Measurements from ENCODE around the gene VPS72. TPM values are rescaled to one million over a fixed set of nuclear protein-coding genes. Genes with fewer than 3 reads are reported as not detected.

Gene VPS72
- total and polyA plus RNA-seq, 2 of the 13 experiments (the other 11 are each of a cell fraction or from before 2014, with no cell fraction given): 33.7 to 34.5 TPM

DNA sequence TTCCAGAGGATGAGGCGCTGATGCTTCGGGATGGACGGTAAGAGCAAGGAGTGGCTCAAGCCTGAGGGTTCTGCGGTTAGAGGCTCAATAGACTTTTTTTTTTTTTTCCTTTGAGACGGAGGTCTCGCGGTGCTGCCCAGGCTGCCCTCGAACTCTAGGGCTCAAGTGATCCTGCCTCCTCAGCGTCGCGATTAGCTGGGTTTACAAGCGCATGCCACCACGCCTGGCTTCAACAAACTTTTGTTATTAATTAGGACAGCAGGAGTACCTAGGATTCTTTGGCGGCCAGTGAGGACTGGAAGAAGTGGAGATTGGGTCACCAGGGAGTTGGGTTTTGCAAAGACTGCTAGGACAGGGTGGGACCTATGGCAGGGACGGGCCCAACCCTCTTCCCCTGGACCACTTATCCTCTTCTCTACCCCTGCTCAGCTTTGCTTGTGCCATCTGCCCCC is 23.5 kb downstream of the VPS72 start:
- Histone ChIP-seq H3K27ac (ENCODE audit: extremely low read length, insufficient read depth, low read length) (peak overlapping the region; percentile 66), H3K79me2 (ENCODE audit: insufficient read depth, low read length) (peaks cover 17% of the 10 kb centered on the region), H3K36me3 (replicated peaks in 1 of 2; ENCODE audit: control insufficient read depth in 1 of 2, insufficient read depth in 2 of 2, low read length in 2 of 2) (peaks cover 7% of the 10 kb centered on the region in 2 experiments; a peak in 4 of 5 replicates), H3K9me3 (ENCODE audit: low read length) (no peaks in the 10 kb centered on the region), H2AFZ (ENCODE audit: low read length) (peak overlapping the region; percentile 89), H3K9ac (ENCODE audit: insufficient read depth, low read depth, low read length) (peak overlapping the region; percentile 93), H3K4me3 (replicated peaks in 1 of 3; ENCODE audit: insufficient read depth in 1 of 3, low read depth in 2 of 3, low read length in 3 of 3) (peak overlapping the region; percentile 91 to 94 (median 93)), H4K20me1 (ENCODE audit: insufficient read depth, low read length) (no peaks in the 10 kb centered on the region), H3K4me2 (ENCODE audit: low read depth, low read length) (peak overlapping the region; percentile 83), H3K4me1 (ENCODE audit: insufficient read depth, low read length) (peaks cover 25% of the 10 kb centered on the region), H3K27me3 (ENCODE audit: control insufficient read depth in 1 of 2, insufficient read depth in 2 of 2, low read length in 2 of 2) (peaks cover 0 to 5% of the 10 kb centered on the region in 2 experiments; a peak in 2 of 5 replicates)
- BruUV-seq (replicated peaks): no TSS peak
- intact Hi-C loops (cut with micrococcal nuclease; ENCODE audit: unreplicated experiment) (no loop called here), in situ Hi-C loops (cut with HindIII; ENCODE audit: extremely low pct_ligation_motif_present, low pct_unique_long_range_greater_than_20kb) (no loop called here)
- ChIA-PET POLR2A (interaction anchor here (1.0 to 2.8 kb wide), 6 partner anchors 14 to 67 kb away, joined by 4 to 25 read pairs (median 4); partner anchors contain the start of gene VPS72), CTCF (ENCODE audit: low intra/inter-chr PET ratio, low total read pairs) (no interaction called here)
- 0% methylated on average over 14 of the region's 15 CpGs for WGBS (ENCODE audit: low lambda C conversion rate)
- DNase-seq (ENCODE audit: low spot score) (peak; percentile 9), ATAC-seq (peak; percentile 10), FAIRE-seq (no peak)
- TF ChIP-seq ADNP (CRISPR knock-in tag; IDR thresholded peaks at IDR 0.05): no peak
- no peak for TF ChIP-seq ZNF557 (CRISPR knock-in tag; IDR thresholded peaks at IDR 0.05)
- TF ChIP-seq AHR (CRISPR knock-in tag; IDR thresholded peaks at IDR 0.05): no peak
- TF ChIP-seq ZNF572 (CRISPR knock-in tag; IDR thresholded peaks at IDR 0.05): peak; percentile 60; the same call in 1 of the 2 replicates
- no peak for TF ChIP-seq PHF21A (CRISPR knock-in tag; IDR thresholded peaks at IDR 0.05)
- no peak for TF ChIP-seq ZNF660 (CRISPR knock-in tag; IDR thresholded peaks at IDR 0.05; ENCODE audit: borderline replicate concordance, low read depth)
- TF ChIP-seq, protein P1, sequence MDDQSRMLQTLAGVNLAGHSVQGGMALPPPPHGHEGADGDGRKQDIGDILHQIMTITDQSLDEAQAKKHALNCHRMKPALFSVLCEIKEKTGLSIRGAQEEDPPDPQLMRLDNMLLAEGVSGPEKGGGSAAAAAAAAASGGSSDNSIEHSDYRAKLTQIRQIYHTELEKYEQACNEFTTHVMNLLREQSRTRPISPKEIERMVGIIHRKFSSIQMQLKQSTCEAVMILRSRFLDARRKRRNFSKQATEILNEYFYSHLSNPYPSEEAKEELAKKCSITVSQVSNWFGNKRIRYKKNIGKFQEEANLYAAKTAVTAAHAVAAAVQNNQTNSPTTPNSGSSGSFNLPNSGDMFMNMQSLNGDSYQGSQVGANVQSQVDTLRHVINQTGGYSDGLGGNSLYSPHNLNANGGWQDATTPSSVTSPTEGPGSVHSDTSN (CRISPR knock-in tag; IDR thresholded peaks at IDR 0.05; ENCODE audit: borderline replicate concordance): no peak
- TF ChIP-seq HDAC6 (IDR thresholded peaks at IDR 0.05; ENCODE audit: low read depth, low read length): no peak
- TF ChIP-seq, protein P2, sequence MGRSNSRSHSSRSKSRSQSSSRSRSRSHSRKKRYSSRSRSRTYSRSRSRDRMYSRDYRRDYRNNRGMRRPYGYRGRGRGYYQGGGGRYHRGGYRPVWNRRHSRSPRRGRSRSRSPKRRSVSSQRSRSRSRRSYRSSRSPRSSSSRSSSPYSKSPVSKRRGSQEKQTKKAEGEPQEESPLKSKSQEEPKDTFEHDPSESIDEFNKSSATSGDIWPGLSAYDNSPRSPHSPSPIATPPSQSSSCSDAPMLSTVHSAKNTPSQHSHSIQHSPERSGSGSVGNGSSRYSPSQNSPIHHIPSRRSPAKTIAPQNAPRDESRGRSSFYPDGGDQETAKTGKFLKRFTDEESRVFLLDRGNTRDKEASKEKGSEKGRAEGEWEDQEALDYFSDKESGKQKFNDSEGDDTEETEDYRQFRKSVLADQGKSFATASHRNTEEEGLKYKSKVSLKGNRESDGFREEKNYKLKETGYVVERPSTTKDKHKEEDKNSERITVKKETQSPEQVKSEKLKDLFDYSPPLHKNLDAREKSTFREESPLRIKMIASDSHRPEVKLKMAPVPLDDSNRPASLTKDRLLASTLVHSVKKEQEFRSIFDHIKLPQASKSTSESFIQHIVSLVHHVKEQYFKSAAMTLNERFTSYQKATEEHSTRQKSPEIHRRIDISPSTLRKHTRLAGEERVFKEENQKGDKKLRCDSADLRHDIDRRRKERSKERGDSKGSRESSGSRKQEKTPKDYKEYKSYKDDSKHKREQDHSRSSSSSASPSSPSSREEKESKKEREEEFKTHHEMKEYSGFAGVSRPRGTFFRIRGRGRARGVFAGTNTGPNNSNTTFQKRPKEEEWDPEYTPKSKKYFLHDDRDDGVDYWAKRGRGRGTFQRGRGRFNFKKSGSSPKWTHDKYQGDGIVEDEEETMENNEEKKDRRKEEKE (IDR thresholded peaks at IDR 0.05): no peak
- TF ChIP-seq POLR2AphosphoS2 (IDR thresholded peaks at IDR 0.05; ENCODE audit: low read depth, low read length): no peak
- TF ChIP-seq GATAD1 (CRISPR knock-in tag; IDR thresholded peaks at IDR 0.05): no peak
- no peak for TF ChIP-seq BATF2 (CRISPR knock-in tag; IDR thresholded peaks at IDR 0.05)
- 0 out of 2 replicates have a peak, but pooled peaks have one; percentile 9 for TF ChIP-seq SP2 (CRISPR knock-in tag; IDR thresholded peaks at IDR 0.05)
- TF ChIP-seq ZNF777 (CRISPR knock-in tag; IDR thresholded peaks at IDR 0.05): no peak
- TF ChIP-seq MBD4 (IDR thresholded peaks at IDR 0.05; ENCODE audit: borderline replicate concordance, low read length): no peak
- TF ChIP-seq HES4 (CRISPR knock-in tag; IDR thresholded peaks at IDR 0.05; ENCODE audit: borderline replicate concordance): 0 out of 2 replicates have a peak, but pooled peaks have one; percentile 7
- TF ChIP-seq REL (CRISPR knock-in tag; conservative IDR thresholded peaks at IDR 0.05): no peak
- TF ChIP-seq CENPT (CRISPR knock-in tag; IDR thresholded peaks at IDR 0.05; ENCODE audit: low read depth): no peak

All from HepG2 (cell line).